SK-N-MC (cell line): ENCODE measurements around the gene MAGI2.

Experiments
- EZH2 ChIP-seq: fragments of 200-600 bp; sonication (generic); IDR thresholded peaks from one replicate; pipeline ENCODE4 v1.6.1; 2017; ENCODE audit warnings: antibody characterized with exemption
- FOXP2 ChIP-seq: optimal IDR thresholded peaks from 2 replicates; pipeline ENCODE3; 2011; ENCODE audit warnings: mild to moderate bottlenecking, moderate library complexity; ENCODE audit not compliant: insufficient read depth; ENCODE audit errors: extremely low read length, control extremely low read depth
- POLR2AphosphoS5 ChIP-seq: IDR thresholded peaks from 2 replicates; pipeline ENCODE4 v1.6.1; 2012; ENCODE audit warnings: mild to moderate bottlenecking, low read depth, low read length, borderline replicate concordance

DNA sequence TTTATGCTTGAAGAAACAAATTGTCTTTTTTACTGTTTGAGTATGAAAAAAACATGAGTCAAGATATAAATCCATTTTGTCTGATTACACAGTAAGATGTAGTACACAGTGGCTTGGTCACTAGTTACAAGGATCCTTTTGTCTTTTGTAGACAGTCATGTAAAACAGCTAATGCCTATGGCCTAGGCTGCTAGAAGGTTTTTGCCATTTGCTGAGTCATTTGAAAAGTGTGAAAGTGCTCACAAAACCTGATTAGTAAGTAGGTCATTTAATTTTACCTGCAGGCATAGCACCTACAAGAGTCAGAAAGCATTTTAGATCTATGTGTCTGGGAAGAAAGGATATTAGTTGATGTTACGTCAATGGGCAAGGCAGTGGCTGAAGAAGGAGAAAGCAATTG is 819.4 kb downstream of the MAGI2 start:
- TF ChIP-seq POLR2AphosphoS5 (no peak), EZH2 (no peak), FOXP2 (no peak)
